Hepatocyte (in vitro differentiated cells): ENCODE measurements around the gene WAPL. TPM values are rescaled to one million over a fixed set of nuclear protein-coding genes. Genes with fewer than 3 reads are reported as not detected.

Experiments used
- DNase-seq: peaks from one replicate; pipeline ENCODE4 v3.0.0-alpha.2; 2016; ENCODE audit warnings: low spot score
- H2AFZ ChIP-seq: fragments of 200-600 bp; sonication (generic); 2 replicates; pipeline ENCODE4 v1.6.0; 2016; ENCODE audit warnings: antibody characterized with exemption, mild to moderate bottlenecking
- H3K27ac ChIP-seq: fragments of 200-600 bp; sonication (generic); 2 replicates; pipeline ENCODE4 v1.5.1; 2016; ENCODE audit warnings: mild to moderate bottlenecking
- H3K27me3 ChIP-seq: fragments of 200-600 bp; sonication (generic); 2 replicates; pipeline ENCODE4 v1.6.1; 2016
- H3K36me3 ChIP-seq: fragments of 200-600 bp; sonication (generic); replicated peaks from 2 replicates; pipeline ENCODE4 v1.5.1; 2016; ENCODE audit warnings: low read depth; ENCODE audit not compliant: insufficient read depth
- H3K4me1 ChIP-seq: fragments of 200-600 bp; sonication (generic); 2 replicates; pipeline ENCODE4 v1.5.1; 2016; ENCODE audit warnings: mild to moderate bottlenecking, moderate library complexity; ENCODE audit not compliant: insufficient read depth
- H3K4me2 ChIP-seq: fragments of 200-600 bp; sonication (generic); 2 replicates; pipeline ENCODE4 v1.6.0; 2016
- H3K4me3 ChIP-seq: fragments of 200-600 bp; sonication (generic); 2 replicates; pipeline ENCODE4 v1.5.1; 2016; ENCODE audit warnings: mild to moderate bottlenecking
- H3K79me2 ChIP-seq: fragments of 200-600 bp; sonication (generic); 2 replicates; pipeline ENCODE4 v1.6.0; 2017; ENCODE audit warnings: mild to moderate bottlenecking
- H3K9me2 ChIP-seq: fragments of 200-600 bp; sonication (generic); replicated peaks from 2 replicates; pipeline ENCODE4 v1.6.0; 2017; ENCODE audit warnings: mild to moderate bottlenecking; ENCODE audit not compliant: insufficient read depth
- H3K9me3 ChIP-seq: fragments of 200-600 bp; sonication (generic); 2 replicates; pipeline ENCODE4 v1.5.1; 2016; ENCODE audit warnings: low read depth, mild to moderate bottlenecking
- H4K20me1 ChIP-seq: fragments of 200-600 bp; sonication (generic); 2 replicates; pipeline ENCODE4 v1.6.0; 2016; ENCODE audit warnings: mild to moderate bottlenecking; ENCODE audit not compliant: insufficient read depth, poor library complexity, severe bottlenecking
- EZH2 ChIP-seq: fragments of 200-600 bp; sonication (generic); IDR thresholded peaks from 2 replicates; pipeline ENCODE4 v1.6.1; 2016; ENCODE audit warnings: antibody characterized with exemption, mild to moderate bottlenecking, borderline replicate concordance
- EZH2phosphoT487 ChIP-seq: fragments of 200-600 bp; sonication (generic); IDR thresholded peaks from one replicate; pipeline ENCODE4 v1.6.1; 2018; ENCODE audit warnings: antibody characterized with exemption, mild to moderate bottlenecking, low read depth, moderate library complexity; ENCODE audit not compliant: unreplicated experiment, severe bottlenecking
- WGBS: methylation state at CpG from one replicate; pipeline ENCODE4 v1.1.6; 2016; ENCODE audit warnings: low lambda C conversion rate; ENCODE audit errors: missing lambda C conversion rate; 5-methylcytosine and 5-hydroxymethylcytosine counted together
- polyA plus RNA-seq: library from polyadenylated mRNA; unstranded; fragments of >200 nt; fragmentation: Nextera tagmentation; extraction: Ambion mirVana; gene quantifications from 2 replicates; pipeline ENCODE4 v1.2.1, GENCODE V29; 2016
- total RNA-seq: library from RNA; depleted of rRNA; stranded (reverse); fragments of >200 nt; gene quantifications from 2 replicates; pipeline ENCODE4 v1.2.3, GENCODE V29; 2014
- TF ChIP-seq, protein P1 (sequence below): fragments of 200-600 bp; sonication (generic); IDR thresholded peaks from 2 replicates; pipeline ENCODE4 v1.5.1; 2016; ENCODE audit warnings: antibody characterized with exemption, mild to moderate bottlenecking; ENCODE audit not compliant: poor library complexity

WAPL gene
- total and polyA plus RNA-seq, 2 experiments from 2014 or later = 19.4 to 41.4 TPM

GRCh38 chr10:86500846-86501245, 20.7 kb downstream of the WAPL start:
- Histone ChIP-seq H3K79me2 (peaks cover 97% of the 10 kb centered on the region), H3K27ac (no peak overlapping the region), H3K9me3 (no peaks in the 10 kb centered on the region), H2AFZ (no peak overlapping the region), H4K20me1 (peaks cover 44% of the 10 kb centered on the region), H3K4me3 (no peak overlapping the region), H3K4me2 (no peak overlapping the region), H3K36me3 (no peaks in the 10 kb centered on the region), H3K9me2 (no peaks in the 10 kb centered on the region), H3K27me3 (no peaks in the 10 kb centered on the region), H3K4me1 (no peaks in the 10 kb centered on the region)
- no peak for DNase-seq
- no peak for TF ChIP-seq EZH2phosphoT487

- H3K4me1 ChIP-seq = no peaks in the 10 kb centered on the region
- H3K27me3 ChIP-seq = no peaks in the 10 kb centered on the region
- no peaks in the 10 kb centered on the region for H3K9me3 ChIP-seq
- peaks cover 43% of the 10 kb centered on the region for H4K20me1 ChIP-seq
- H3K4me3 ChIP-seq = no peak overlapping the region
- H3K79me2 ChIP-seq = peaks cover 89% of the 10 kb centered on the region
- H3K27ac ChIP-seq = no peak overlapping the region
- no peaks in the 10 kb centered on the region for H3K9me2 ChIP-seq
- no peak for DNase-seq
- 67% methylated on average over 1 of the region's 1 CpG for WGBS
- no peak overlapping the region for H3K4me2 ChIP-seq
- TF ChIP-seq, protein P1, sequence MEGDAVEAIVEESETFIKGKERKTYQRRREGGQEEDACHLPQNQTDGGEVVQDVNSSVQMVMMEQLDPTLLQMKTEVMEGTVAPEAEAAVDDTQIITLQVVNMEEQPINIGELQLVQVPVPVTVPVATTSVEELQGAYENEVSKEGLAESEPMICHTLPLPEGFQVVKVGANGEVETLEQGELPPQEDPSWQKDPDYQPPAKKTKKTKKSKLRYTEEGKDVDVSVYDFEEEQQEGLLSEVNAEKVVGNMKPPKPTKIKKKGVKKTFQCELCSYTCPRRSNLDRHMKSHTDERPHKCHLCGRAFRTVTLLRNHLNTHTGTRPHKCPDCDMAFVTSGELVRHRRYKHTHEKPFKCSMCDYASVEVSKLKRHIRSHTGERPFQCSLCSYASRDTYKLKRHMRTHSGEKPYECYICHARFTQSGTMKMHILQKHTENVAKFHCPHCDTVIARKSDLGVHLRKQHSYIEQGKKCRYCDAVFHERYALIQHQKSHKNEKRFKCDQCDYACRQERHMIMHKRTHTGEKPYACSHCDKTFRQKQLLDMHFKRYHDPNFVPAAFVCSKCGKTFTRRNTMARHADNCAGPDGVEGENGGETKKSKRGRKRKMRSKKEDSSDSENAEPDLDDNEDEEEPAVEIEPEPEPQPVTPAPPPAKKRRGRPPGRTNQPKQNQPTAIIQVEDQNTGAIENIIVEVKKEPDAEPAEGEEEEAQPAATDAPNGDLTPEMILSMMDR = no peak
- TF ChIP-seq EZH2phosphoT487 = no peak
- no peak for TF ChIP-seq EZH2
- H3K36me3 ChIP-seq = no peaks in the 10 kb centered on the region
- H2AFZ ChIP-seq = no peak overlapping the region
These were observed 23.0 kb downstream of the WAPL start for GRCh38 chr10:86498598-86498997.

- Histone ChIP-seq H3K9me2 (no peaks in the 10 kb centered on the region), H3K27ac (no peak overlapping the region), H3K9me3 (no peaks in the 10 kb centered on the region), H3K27me3 (no peaks in the 10 kb centered on the region), H3K4me3 (no peak overlapping the region), H3K79me2 (peaks cover 83% of the 10 kb centered on the region), H2AFZ (no peak overlapping the region), H3K36me3 (no peaks in the 10 kb centered on the region), H4K20me1 (peaks cover 43% of the 10 kb centered on the region), H3K4me2 (no peak overlapping the region), H3K4me1 (no peaks in the 10 kb centered on the region)
- WGBS = 96% methylated on average over 3 of the region's 3 CpGs
- no peak for TF ChIP-seq EZH2
- TF ChIP-seq, protein P1 = no peak
- no peak for TF ChIP-seq EZH2phosphoT487
- no peak for DNase-seq
These were observed 24.0 kb downstream of the WAPL start for GRCh38 chr10:86497621-86498020.

DNA sequence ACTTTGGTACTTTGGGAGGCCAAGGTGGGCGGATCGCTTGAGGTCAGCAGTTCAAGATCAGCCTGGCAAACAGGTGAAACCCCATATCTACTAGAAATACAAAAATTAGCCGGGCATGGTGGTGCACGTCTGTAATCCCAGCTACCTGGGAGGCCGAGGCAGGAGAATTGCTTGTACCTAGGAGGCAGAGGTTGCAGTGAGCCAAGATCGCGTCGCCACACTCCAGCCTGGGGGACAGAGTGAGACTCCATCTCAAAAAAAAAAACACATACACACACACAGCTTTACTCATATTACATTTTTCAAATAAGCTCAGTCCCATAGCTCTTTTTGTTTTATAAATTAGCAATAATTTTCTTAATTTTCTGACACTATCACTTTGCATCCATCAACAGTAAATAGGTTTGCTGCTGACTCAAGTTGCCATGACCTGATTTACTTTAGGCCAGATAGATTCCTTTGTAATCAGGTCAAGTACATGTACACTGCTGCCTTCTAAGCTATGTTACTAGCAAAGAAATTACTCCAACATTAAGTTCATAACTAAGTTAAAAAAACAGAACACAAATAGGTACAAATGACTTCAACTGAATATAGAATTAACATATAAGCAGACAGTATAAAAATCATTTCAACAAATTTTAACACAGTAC, 31.5 kb downstream of the WAPL start:
- no peaks in the 10 kb centered on the region for H3K4me1 ChIP-seq
- peaks cover 47% of the 10 kb centered on the region for H3K79me2 ChIP-seq
- TF ChIP-seq, protein P1 = no peak
- no peak for TF ChIP-seq EZH2
- no peak for TF ChIP-seq EZH2phosphoT487
- H3K27ac ChIP-seq = no peak overlapping the region
- peaks cover 3% of the 10 kb centered on the region for H4K20me1 ChIP-seq
- H3K4me2 ChIP-seq = no peak overlapping the region
- WGBS = 97% methylated on average over 8 of the region's 8 CpGs
- no peaks in the 10 kb centered on the region for H3K36me3 ChIP-seq
- no peak for DNase-seq
- H2AFZ ChIP-seq = no peak overlapping the region
- H3K9me3 ChIP-seq = no peaks in the 10 kb centered on the region
- H3K27me3 ChIP-seq = no peaks in the 10 kb centered on the region
- H3K4me3 ChIP-seq = no peak overlapping the region
- no peaks in the 10 kb centered on the region for H3K9me2 ChIP-seq
